AG04449 (cell line): ENCODE data around the gene SRGAP3.

Source experiments
- CTCF ChIA-PET: fragments of 350-600 bp; formaldehyde crosslinking; extraction: SDS; loops from one replicate; lab custom pipeline; 2021; ENCODE audit warnings: antibody characterized with exemption; lab: Yijun Ruan, JAX
- POLR2A ChIA-PET: fragments of 400-600, 350-600 bp; formaldehyde crosslinking; extraction: SDS; loops from one replicate; lab custom pipeline; 2020; ENCODE audit warnings: antibody characterized with exemption, inconsistent platforms; lab: Yijun Ruan, JAX
- DNase-seq: peaks from one replicate; pipeline ENCODE4 v3.0.0-alpha.2; 2010; ENCODE audit warnings: low read depth, low spot score
- H3K4me3 ChIP-seq: 2 replicates; pipeline ENCODE4 v1.5.1; 2011; ENCODE audit warnings: low read depth, mild to moderate bottlenecking, control low read depth, low read length
- CTCF ChIP-seq: IDR thresholded peaks from one replicate; pipeline ENCODE4 v1.5.1; 2011; ENCODE audit warnings: mild to moderate bottlenecking, moderate library complexity, low read length, control low read depth, inconsistent platforms; ENCODE audit not compliant: insufficient read depth; ENCODE audit errors: missing control alignments

The SRGAP3 gene

GRCh38 chr3:9069971-9070370, 179.5 kb downstream of the SRGAP3 start:
- no peak overlapping the region for H3K4me3 ChIP-seq
- TF ChIP-seq CTCF: no peak
- no peak for DNase-seq
- ChIA-PET CTCF (interaction anchor here (1.2 to 9.0 kb wide), 4 partner anchors 10 to 233 kb away, joined by 3 to 127 read pairs (median 54); no protein-coding TSS in a partner anchor), POLR2A (no interaction called here)

DNA sequence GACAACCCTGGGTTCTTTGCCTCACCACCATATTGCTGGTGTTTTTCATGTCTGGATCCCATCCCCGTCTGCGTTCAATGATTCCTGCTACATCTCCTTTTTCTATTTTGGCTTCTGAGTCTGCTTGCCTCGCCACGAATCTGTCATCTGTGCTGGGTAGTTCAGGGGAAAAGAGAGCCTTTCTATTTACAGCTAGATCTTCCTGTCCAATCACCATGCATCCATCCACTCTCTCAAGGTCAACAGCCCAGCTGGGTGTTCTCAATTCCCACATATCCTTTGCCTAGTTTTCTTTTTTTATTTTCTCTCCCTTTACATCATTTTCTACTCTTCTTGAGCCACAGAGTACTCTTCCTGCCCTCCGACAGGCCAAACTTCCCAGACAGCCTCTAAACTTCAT, 181.4 kb downstream of the SRGAP3 start:
- H3K4me3 ChIP-seq: no peak overlapping the region
- ChIA-PET POLR2A (interaction anchor here (0.6 kb wide), 1 partner anchor 80 kb away, joined by 3 read pairs; no protein-coding TSS in a partner anchor), CTCF (interaction anchor here (0.6 to 9.0 kb wide), 22 partner anchors 11 to 405 kb away, joined by 3 to 127 read pairs (median 4); partner anchors contain the start of genes OXTR and SRGAP3)
- TF ChIP-seq CTCF: no peak
- no peak for DNase-seq

GRCh38 chr3:9067352-9067975, 182.0 kb downstream of the SRGAP3 start:
- ChIA-PET POLR2A (no interaction called here), CTCF (interaction anchor here (0.9 to 9.0 kb wide), 21 partner anchors 10 to 404 kb away, joined by 3 to 127 read pairs (median 4); partner anchors contain the start of genes OXTR and SRGAP3)
- peak; percentile 85 for TF ChIP-seq CTCF
- peak; percentile 23 for DNase-seq
- H3K4me3 ChIP-seq: no peak overlapping the region

- CTCF ChIA-PET: interaction anchor here (0.9 to 9.0 kb wide), 17 partner anchors 11 to 404 kb away, joined by 3 to 127 read pairs (median 5); partner anchors contain the start of gene OXTR
- POLR2A ChIA-PET: no interaction called here
- no peak overlapping the region for H3K4me3 ChIP-seq
- no peak for DNase-seq
- no peak for TF ChIP-seq CTCF
Measured at GRCh38 chr3:9066775-9067174, 182.7 kb downstream of the SRGAP3 start.

DNA sequence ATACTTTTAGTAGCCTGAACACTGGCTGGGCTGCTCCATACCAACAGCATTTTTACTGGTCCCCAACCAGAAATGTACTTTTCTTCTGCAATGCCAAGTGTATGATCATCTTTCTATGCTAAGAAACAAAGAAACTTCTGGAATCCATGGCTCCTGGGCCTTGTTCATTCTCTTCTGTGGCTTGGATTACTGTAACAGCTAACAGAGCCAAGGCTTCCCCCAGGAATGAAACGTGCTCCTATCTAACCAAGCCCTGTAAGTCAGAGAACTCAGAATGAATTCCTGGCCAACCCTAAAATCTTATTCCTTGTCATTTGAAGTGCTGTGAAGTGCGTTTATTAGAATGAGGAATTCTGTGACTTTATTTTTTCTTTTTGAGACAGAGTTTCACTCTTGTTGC, 183.3 kb downstream of the SRGAP3 start:
- DNase-seq: no peak
- TF ChIP-seq CTCF: no peak
- ChIA-PET CTCF (interaction anchor here (1.0 to 9.0 kb wide), 8 partner anchors 10 to 403 kb away, joined by 3 to 127 read pairs (median 10); no protein-coding TSS in a partner anchor), POLR2A (no interaction called here)
- H3K4me3 ChIP-seq: no peak overlapping the region

DNA sequence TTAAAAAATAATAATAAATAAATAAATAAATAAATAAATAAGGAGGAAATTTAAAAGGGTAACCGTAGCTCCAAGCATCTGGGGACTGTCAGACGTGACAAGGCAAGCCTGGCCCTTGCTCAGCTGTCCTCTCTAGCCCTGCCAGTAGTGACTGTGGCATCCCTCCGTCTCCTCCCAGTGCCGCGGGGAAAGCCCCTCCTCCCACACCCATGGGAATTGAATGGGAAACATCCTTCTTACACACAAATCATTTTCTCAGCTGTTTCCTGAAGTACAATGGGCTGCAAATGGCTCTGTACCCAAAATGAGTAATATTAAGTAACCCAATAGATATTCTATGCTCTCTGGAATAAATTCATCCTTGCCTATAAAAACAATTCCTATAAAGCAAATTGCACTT, 184.6 kb downstream of the SRGAP3 start:
- CTCF ChIA-PET: interaction anchor here (1.0 to 9.0 kb wide), 3 partner anchors 10 to 91 kb away, joined by 4 to 127 read pairs (median 89); no protein-coding TSS in a partner anchor
- TF ChIP-seq CTCF: no peak
- POLR2A ChIA-PET: no interaction called here
- no peak overlapping the region for H3K4me3 ChIP-seq
- no peak for DNase-seq
